GM12878 (cell line): ENCODE data around the gene NKD1.

Source experiments
- CTCF ChIP-seq, 3 experiments: IDR thresholded peaks in 2 of 3; conservative IDR thresholded peaks in 1 of 3; 2 replicates each; pipeline ENCODE4 v1.5.1; 2011; ENCODE audit warnings: low read depth in 3 of 3, low read length in 3 of 3, mild to moderate bottlenecking in 3 of 3, control low read depth in 2 of 3, moderate library complexity in 2 of 3, inconsistent platforms in 1 of 3, mixed read lengths in 1 of 3; ENCODE audit not compliant: control insufficient read depth in 2 of 3, insufficient read depth in 1 of 3; ENCODE audit errors: extremely low read depth in 1 of 3
- RFX5 ChIP-seq: IDR thresholded peaks from 2 replicates; pipeline ENCODE4 v1.6.1; 2011; ENCODE audit warnings: low read depth, low read length, improper control_type of control experiment

DNA sequence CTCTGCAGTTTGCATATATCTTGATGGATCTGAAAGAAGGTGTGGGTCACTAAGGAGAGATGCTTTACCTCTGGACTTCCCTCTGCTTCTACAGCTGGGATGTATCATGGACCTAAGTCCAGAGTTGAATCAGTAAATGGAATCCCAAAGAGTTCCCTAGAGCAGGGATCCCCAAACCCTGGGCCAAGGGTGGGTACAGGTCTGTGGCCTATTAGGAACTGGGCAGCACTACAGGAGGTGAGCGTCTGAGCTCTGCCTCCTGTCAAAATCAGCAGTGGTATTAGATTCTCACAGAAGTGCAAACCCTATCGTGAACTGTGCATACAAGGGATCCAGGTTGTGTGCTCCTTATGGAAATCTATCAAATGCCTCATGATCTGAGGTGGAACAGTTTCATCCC, 39.3 kb downstream of the NKD1 start:
- TF ChIP-seq CTCF (IDR thresholded peaks at IDR 0.05 in 2 of 3, conservative IDR thresholded peaks at IDR 0.05 in 1 of 3; ENCODE audit: control insufficient read depth in 2 of 3, extremely low read depth in 1 of 3, insufficient read depth in 1 of 3, low read depth in 3 of 3, low read length in 3 of 3) = no peak
- TF ChIP-seq RFX5 = no peak
